Measurements from ENCODE around the gene LYL1. TPM values are rescaled to one million over a fixed set of nuclear protein-coding genes. Genes with fewer than 3 reads are reported as not detected.
A peak's percentile ranks its signal among the peaks of the same experiment; 100 is the strongest.

The LYL1 gene
- total RNA-seq, 2 experiments from 2014 or later: 3.3 to 3.8 TPM

- Mint-ChIP-seq H3K4me3 (no peak overlapping the region), H3K9me3 (ENCODE audit: insufficient read depth) (no peaks in the 10 kb centered on the region), H3K4me1 (ENCODE audit: low read depth) (peaks cover 45% of the 10 kb centered on the region), H3K36me3 (ENCODE audit: low read depth) (peaks cover 7% of the 10 kb centered on the region), H3K27ac (no peak overlapping the region), H3K27me3 (ENCODE audit: low read depth) (peaks cover 36% of the 10 kb centered on the region)
- DNase-seq (no peak), ATAC-seq (no peak)
- POLR2A ChIA-PET: interaction anchor here (0.7 to 1.5 kb wide), 2 partner anchors 8 to 54 kb away, joined by 3 to 4 read pairs; partner anchors contain the start of genes IER2 and STX10
- CTCF ChIA-PET: interaction anchor here (0.5 to 8.4 kb wide), 6 partner anchors 21 to 181 kb away, joined by 3 to 131 read pairs (median 27); no protein-coding TSS in a partner anchor
These were observed 6.4 kb downstream of the LYL1 start for GRCh38 chr19:13095934-13096927.

GRCh38 chr19:13095393-13095784, 7.3 kb downstream of the LYL1 start:
- Mint-ChIP-seq H3K27ac (no peak overlapping the region), H3K9me3 (ENCODE audit: insufficient read depth) (no peaks in the 10 kb centered on the region), H3K4me1 (ENCODE audit: low read depth) (peaks cover 42% of the 10 kb centered on the region), H3K4me3 (no peak overlapping the region), H3K36me3 (ENCODE audit: low read depth) (peaks cover 7% of the 10 kb centered on the region), H3K27me3 (ENCODE audit: low read depth) (peaks cover 36% of the 10 kb centered on the region)
- POLR2A ChIA-PET: interaction anchor here (0.6 to 1.5 kb wide), 4 partner anchors 9 to 120 kb away, joined by 3 to 4 read pairs (median 3); partner anchors contain the start of genes IER2 and STX10
- CTCF ChIA-PET: interaction anchor here (0.9 to 8.4 kb wide), 6 partner anchors 10 to 130 kb away, joined by 3 to 131 read pairs (median 36); no protein-coding TSS in a partner anchor
- DNase-seq: no peak
- no peak for ATAC-seq

- ChIA-PET POLR2A (interaction anchor here (0.6 to 1.5 kb wide), 5 partner anchors 9 to 129 kb away, joined by 3 to 5 read pairs (median 3); no protein-coding TSS in a partner anchor), CTCF (interaction anchor here (1.0 to 8.4 kb wide), 15 partner anchors 9 to 157 kb away, joined by 3 to 131 read pairs (median 6); partner anchors contain the start of gene CALR)
- H3K4me3 Mint-ChIP-seq: no peak overlapping the region
- ATAC-seq (no peak), DNase-seq (no peak)
- H3K27me3 Mint-ChIP-seq (ENCODE audit: low read depth): peaks cover 36% of the 10 kb centered on the region
- H3K36me3 Mint-ChIP-seq (ENCODE audit: low read depth): peaks cover 2% of the 10 kb centered on the region
- H3K9me3 Mint-ChIP-seq (ENCODE audit: insufficient read depth): no peaks in the 10 kb centered on the region
- peaks cover 37% of the 10 kb centered on the region for H3K4me1 Mint-ChIP-seq (ENCODE audit: low read depth)
- H3K27ac Mint-ChIP-seq: no peak overlapping the region
These were observed 7.8 kb downstream of the LYL1 start for GRCh38 chr19:13094771-13095392.

- ATAC-seq (no peak), DNase-seq (no peak)
- Mint-ChIP-seq H3K4me1 (ENCODE audit: low read depth) (peaks cover 31% of the 10 kb centered on the region), H3K27ac (no peak overlapping the region), H3K4me3 (no peak overlapping the region), H3K27me3 (ENCODE audit: low read depth) (peaks cover 35% of the 10 kb centered on the region), H3K36me3 (ENCODE audit: low read depth) (no peaks in the 10 kb centered on the region), H3K9me3 (ENCODE audit: insufficient read depth) (no peaks in the 10 kb centered on the region)
- ChIA-PET POLR2A (interaction anchor here (1.2 to 1.3 kb wide), 2 partner anchors 116 to 129 kb away, joined by 3 to 5 read pairs; no protein-coding TSS in a partner anchor), CTCF (interaction anchor here (0.7 to 8.4 kb wide), 27 partner anchors 8 to 156 kb away, joined by 3 to 131 read pairs (median 6); partner anchors contain the start of genes CALR and DAND5)
These were observed 8.6 kb downstream of the LYL1 start for GRCh38 chr19:13094106-13094504.

GRCh38 chr19:13093407-13094105, 9.1 kb downstream of the LYL1 start:
- ATAC-seq: peak; percentile 79
- peaks cover 26% of the 10 kb centered on the region for H3K4me1 Mint-ChIP-seq (ENCODE audit: low read depth)
- CTCF ChIA-PET: interaction anchor here (0.7 to 8.4 kb wide), 30 partner anchors 8 to 208 kb away, joined by 3 to 131 read pairs (median 6); partner anchors contain the start of genes CALR and DAND5
- H3K4me3 Mint-ChIP-seq: no peak overlapping the region
- no peak overlapping the region for H3K27ac Mint-ChIP-seq
- POLR2A ChIA-PET: interaction anchor here (1.2 to 1.3 kb wide), 2 partner anchors 115 to 128 kb away, joined by 3 to 5 read pairs; no protein-coding TSS in a partner anchor
- DNase-seq: peak; percentile 88
- peaks cover 32% of the 10 kb centered on the region for H3K27me3 Mint-ChIP-seq (ENCODE audit: low read depth)
- H3K36me3 Mint-ChIP-seq (ENCODE audit: low read depth): no peaks in the 10 kb centered on the region
- no peaks in the 10 kb centered on the region for H3K9me3 Mint-ChIP-seq (ENCODE audit: insufficient read depth)

GRCh38 chr19:13092606-13093235, 9.9 kb downstream of the LYL1 start:
- CTCF ChIA-PET: interaction anchor here (0.8 to 8.4 kb wide), 10 partner anchors 13 to 208 kb away, joined by 3 to 131 read pairs (median 10); no protein-coding TSS in a partner anchor
- peaks cover 18% of the 10 kb centered on the region for H3K4me1 Mint-ChIP-seq (ENCODE audit: low read depth)
- POLR2A ChIA-PET: interaction anchor here (0.6 kb wide), 1 partner anchor 100 kb away, joined by 3 read pairs; no protein-coding TSS in a partner anchor
- DNase-seq (no peak), ATAC-seq (no peak)
- H3K4me3 Mint-ChIP-seq: no peak overlapping the region
- no peak overlapping the region for H3K27ac Mint-ChIP-seq
- no peaks in the 10 kb centered on the region for H3K9me3 Mint-ChIP-seq (ENCODE audit: insufficient read depth)
- H3K36me3 Mint-ChIP-seq (ENCODE audit: low read depth): no peaks in the 10 kb centered on the region
- H3K27me3 Mint-ChIP-seq (ENCODE audit: low read depth): peaks cover 24% of the 10 kb centered on the region

GRCh38 chr19:13092158-13092543, 10.5 kb downstream of the LYL1 start:
- Mint-ChIP-seq H3K27ac (no peak overlapping the region), H3K36me3 (ENCODE audit: low read depth) (no peaks in the 10 kb centered on the region), H3K9me3 (ENCODE audit: insufficient read depth) (no peaks in the 10 kb centered on the region), H3K4me3 (no peak overlapping the region), H3K27me3 (ENCODE audit: low read depth) (peaks cover 21% of the 10 kb centered on the region), H3K4me1 (ENCODE audit: low read depth) (peaks cover 16% of the 10 kb centered on the region)
- CTCF ChIA-PET: interaction anchor here (0.9 to 8.4 kb wide), 2 partner anchors 31 to 115 kb away, joined by 4 to 131 read pairs; no protein-coding TSS in a partner anchor
- POLR2A ChIA-PET: interaction anchor here (0.6 kb wide), 1 partner anchor 99 kb away, joined by 3 read pairs; no protein-coding TSS in a partner anchor
- ATAC-seq: no peak
- no peak for DNase-seq

GRCh38 chr19:13091400-13092157, 11.1 kb downstream of the LYL1 start:
- H3K36me3 Mint-ChIP-seq (ENCODE audit: low read depth): no peaks in the 10 kb centered on the region
- DNase-seq (no peak), ATAC-seq (no peak)
- H3K4me1 Mint-ChIP-seq (ENCODE audit: low read depth): peaks cover 13% of the 10 kb centered on the region
- no peak overlapping the region for H3K4me3 Mint-ChIP-seq
- H3K9me3 Mint-ChIP-seq (ENCODE audit: insufficient read depth): no peaks in the 10 kb centered on the region
- POLR2A ChIA-PET: no interaction called here
- H3K27me3 Mint-ChIP-seq (ENCODE audit: low read depth): peaks cover 15% of the 10 kb centered on the region
- H3K27ac Mint-ChIP-seq: no peak overlapping the region
- CTCF ChIA-PET: interaction anchor here (0.9 to 8.4 kb wide), 4 partner anchors 30 to 127 kb away, joined by 3 to 131 read pairs (median 6); no protein-coding TSS in a partner anchor

GRCh38 chr19:13090511-13091231, 12.0 kb downstream of the LYL1 start:
- no peak overlapping the region for H3K27ac Mint-ChIP-seq
- H3K9me3 Mint-ChIP-seq (ENCODE audit: insufficient read depth): no peaks in the 10 kb centered on the region
- peaks cover 6% of the 10 kb centered on the region for H3K4me1 Mint-ChIP-seq (ENCODE audit: low read depth)
- POLR2A ChIA-PET: interaction anchor here (1.0 kb wide), 1 partner anchor 125 kb away, joined by 3 read pairs; no protein-coding TSS in a partner anchor
- H3K27me3 Mint-ChIP-seq (ENCODE audit: low read depth): peaks cover 11% of the 10 kb centered on the region
- ATAC-seq (no peak), DNase-seq (no peak)
- H3K4me3 Mint-ChIP-seq: no peak overlapping the region
- CTCF ChIA-PET: interaction anchor here (1.2 to 8.4 kb wide), 3 partner anchors 29 to 126 kb away, joined by 3 to 131 read pairs (median 9); no protein-coding TSS in a partner anchor
- H3K36me3 Mint-ChIP-seq (ENCODE audit: low read depth): no peaks in the 10 kb centered on the region

Data from activated CD8-positive, alpha-beta T cell treated with anti-CD3 and anti-CD28 coated beads, Interleukin-2, amount 10 ng/mL, durations not matched to agents 7 days and 5 days (primary cell).